ENCODE results near the gene RARB. TPM values are rescaled to one million over a fixed set of nuclear protein-coding genes. Genes with fewer than 3 reads are reported as not detected.

RARB gene
- total and polyA plus RNA-seq, 2 donors (not counting 3 experiments of a cell fraction or from before 2014, with no cell fraction given): 15.3 to 23.4 TPM

DNA sequence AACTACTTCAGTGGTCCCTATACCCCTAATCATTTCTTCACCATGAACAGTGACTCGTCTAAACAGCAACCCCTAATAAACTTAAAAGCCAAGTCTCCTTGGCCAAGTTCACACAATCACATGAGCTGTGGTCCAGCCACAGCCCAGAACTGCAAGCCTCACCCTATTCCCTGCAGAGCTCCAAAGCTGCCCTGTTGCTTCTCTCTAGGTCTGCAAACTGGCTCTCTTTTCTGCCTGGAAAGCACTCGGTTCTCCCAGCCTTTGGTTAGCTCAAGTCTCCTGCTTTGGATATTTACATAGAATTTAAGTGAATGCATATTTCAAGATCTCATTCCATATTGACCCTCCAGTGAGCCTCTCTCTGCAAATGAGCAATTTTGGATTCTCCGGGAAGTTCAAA lies 129.6 kb downstream of the RARB start:
- Histone ChIP-seq H3K9me1 (replicated peaks; ENCODE audit: control insufficient read depth, extremely low read depth, insufficient read depth, low read length) (no peaks in the 10 kb centered on the region), H3K9me3 (replicated peaks; ENCODE audit: control insufficient read depth, insufficient read depth, low read length) (no peaks in the 10 kb centered on the region), H3K27me3 (ENCODE audit: control insufficient read depth in 2 of 2, insufficient read depth in 2 of 2, low read length in 2 of 2) (no peaks in the 10 kb centered on the region), H4K20me1 (replicated peaks; ENCODE audit: control insufficient read depth, extremely low read depth, insufficient read depth, low read length) (no peaks in the 10 kb centered on the region), H3K4me3 (replicated peaks in 1 of 3; ENCODE audit: insufficient read depth in 1 of 3, low read depth in 1 of 3, low read length in 3 of 3) (no peak overlapping the region), H3K79me2 (ENCODE audit: control insufficient read depth, insufficient read depth, low read length) (no peaks in the 10 kb centered on the region), H3K36me3 (ENCODE audit: control insufficient read depth in 2 of 2, extremely low read depth in 1 of 2, insufficient read depth in 2 of 2, low read length in 2 of 2) (no peaks in the 10 kb centered on the region), H3K27ac (ENCODE audit: insufficient read depth, low read depth, low read length) (no peak overlapping the region), H3K9ac (replicated peaks; ENCODE audit: extremely low read depth, insufficient read depth, low read length) (no peak overlapping the region), H3K4me1 (ENCODE audit: control insufficient read depth, extremely low read depth, insufficient read depth, low read length) (peaks cover 7% of the 10 kb centered on the region), H3K4me2 (ENCODE audit: insufficient read depth, low read length) (no peak overlapping the region), H2AFZ (ENCODE audit: low read depth, low read length) (no peak overlapping the region)
- DNase-seq (ENCODE audit: low read depth, low spot score) (no peak), FAIRE-seq (no peak)
- dilution Hi-C loops (cut with MboI; ENCODE audit: extremely low pct_ligation_motif_present, low sequenced_read_pairs) (no loop called here), intact Hi-C loops (cut with micrococcal nuclease) (no loop called here)
- ChIA-PET CTCF (interaction anchor here (1.1 kb wide), 1 partner anchor 36 kb away, joined by 4 read pairs; no protein-coding TSS in a partner anchor), POLR2A (no interaction called here)
- no TSS peak for BruUV-seq (replicated peaks)
- no peak for TF ChIP-seq MYC (IDR thresholded peaks at IDR 0.05; ENCODE audit: low read depth, low read length)
- TF ChIP-seq POLR2AphosphoS5 (IDR thresholded peaks at IDR 0.05; ENCODE audit: insufficient read depth, low read depth, low read length): no peak
- TF ChIP-seq EZH2 (IDR thresholded peaks at IDR 0.05; ENCODE audit: borderline replicate concordance, low read depth, low read length, severe bottlenecking): no peak
- TF ChIP-seq POLR2A (IDR thresholded peaks at IDR 0.05; ENCODE audit: low read depth, low read length): no peak
- TF ChIP-seq GATA2 (IDR thresholded peaks at IDR 0.05; ENCODE audit: insufficient read depth, insufficient read length, low read depth, low read length): no peak
- TF ChIP-seq FOS (IDR thresholded peaks at IDR 0.05; ENCODE audit: borderline replicate concordance, insufficient read depth, low read length): no peak

DNA sequence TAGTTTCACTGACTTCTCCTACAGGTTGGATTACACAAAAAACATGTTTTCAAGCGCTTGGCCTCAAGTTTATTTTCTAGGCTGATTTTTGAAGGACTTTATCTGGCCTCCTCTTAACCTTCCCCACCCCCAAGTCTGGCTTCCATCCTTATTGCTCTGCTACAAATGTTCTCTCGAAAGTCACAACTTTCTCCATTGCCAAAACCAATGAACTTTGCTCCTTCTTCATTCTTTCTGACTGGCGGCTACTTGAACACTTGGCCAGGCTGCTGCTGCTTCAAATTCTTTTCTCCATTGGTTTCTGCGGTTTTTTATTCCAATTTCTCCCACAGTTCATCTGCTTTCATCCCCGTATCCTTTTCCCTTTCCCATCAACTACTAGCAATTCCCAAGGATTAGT lies 130.1 kb downstream of the RARB start:
- Histone ChIP-seq H3K27ac (ENCODE audit: insufficient read depth, low read depth, low read length) (no peak overlapping the region), H3K4me3 (replicated peaks in 1 of 3; ENCODE audit: insufficient read depth in 1 of 3, low read depth in 1 of 3, low read length in 3 of 3) (no peak overlapping the region), H3K9ac (replicated peaks; ENCODE audit: extremely low read depth, insufficient read depth, low read length) (no peak overlapping the region), H4K20me1 (replicated peaks; ENCODE audit: control insufficient read depth, extremely low read depth, insufficient read depth, low read length) (no peaks in the 10 kb centered on the region), H3K4me1 (ENCODE audit: control insufficient read depth, extremely low read depth, insufficient read depth, low read length) (peaks cover 7% of the 10 kb centered on the region), H3K79me2 (ENCODE audit: control insufficient read depth, insufficient read depth, low read length) (no peaks in the 10 kb centered on the region), H3K36me3 (ENCODE audit: control insufficient read depth in 2 of 2, extremely low read depth in 1 of 2, insufficient read depth in 2 of 2, low read length in 2 of 2) (no peaks in the 10 kb centered on the region), H3K9me1 (replicated peaks; ENCODE audit: control insufficient read depth, extremely low read depth, insufficient read depth, low read length) (no peaks in the 10 kb centered on the region), H3K4me2 (ENCODE audit: insufficient read depth, low read length) (no peak overlapping the region), H3K27me3 (ENCODE audit: control insufficient read depth in 2 of 2, insufficient read depth in 2 of 2, low read length in 2 of 2) (no peaks in the 10 kb centered on the region), H3K9me3 (replicated peaks; ENCODE audit: control insufficient read depth, insufficient read depth, low read length) (no peaks in the 10 kb centered on the region), H2AFZ (ENCODE audit: low read depth, low read length) (no peak overlapping the region)
- dilution Hi-C loops (cut with MboI; ENCODE audit: extremely low pct_ligation_motif_present, low sequenced_read_pairs) (no loop called here), intact Hi-C loops (cut with micrococcal nuclease) (no loop called here)
- BruUV-seq (replicated peaks): no TSS peak
- TF ChIP-seq FOS (IDR thresholded peaks at IDR 0.05; ENCODE audit: borderline replicate concordance, insufficient read depth, low read length): no peak
- no peak for TF ChIP-seq GATA2 (IDR thresholded peaks at IDR 0.05; ENCODE audit: insufficient read depth, insufficient read length, low read depth, low read length)
- no peak for TF ChIP-seq MAX (IDR thresholded peaks at IDR 0.05; ENCODE audit: insufficient read depth, insufficient read length)
- no peak for TF ChIP-seq POLR2AphosphoS5 (IDR thresholded peaks at IDR 0.05; ENCODE audit: insufficient read depth, low read depth, low read length)
- TF ChIP-seq, protein P1, sequence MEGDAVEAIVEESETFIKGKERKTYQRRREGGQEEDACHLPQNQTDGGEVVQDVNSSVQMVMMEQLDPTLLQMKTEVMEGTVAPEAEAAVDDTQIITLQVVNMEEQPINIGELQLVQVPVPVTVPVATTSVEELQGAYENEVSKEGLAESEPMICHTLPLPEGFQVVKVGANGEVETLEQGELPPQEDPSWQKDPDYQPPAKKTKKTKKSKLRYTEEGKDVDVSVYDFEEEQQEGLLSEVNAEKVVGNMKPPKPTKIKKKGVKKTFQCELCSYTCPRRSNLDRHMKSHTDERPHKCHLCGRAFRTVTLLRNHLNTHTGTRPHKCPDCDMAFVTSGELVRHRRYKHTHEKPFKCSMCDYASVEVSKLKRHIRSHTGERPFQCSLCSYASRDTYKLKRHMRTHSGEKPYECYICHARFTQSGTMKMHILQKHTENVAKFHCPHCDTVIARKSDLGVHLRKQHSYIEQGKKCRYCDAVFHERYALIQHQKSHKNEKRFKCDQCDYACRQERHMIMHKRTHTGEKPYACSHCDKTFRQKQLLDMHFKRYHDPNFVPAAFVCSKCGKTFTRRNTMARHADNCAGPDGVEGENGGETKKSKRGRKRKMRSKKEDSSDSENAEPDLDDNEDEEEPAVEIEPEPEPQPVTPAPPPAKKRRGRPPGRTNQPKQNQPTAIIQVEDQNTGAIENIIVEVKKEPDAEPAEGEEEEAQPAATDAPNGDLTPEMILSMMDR (IDR thresholded peaks at IDR 0.05; ENCODE audit: extremely low read depth in 1 of 2, insufficient read depth in 1 of 2, low read depth in 1 of 2, low read length in 2 of 2): no peak
- TF ChIP-seq POLR2A (IDR thresholded peaks at IDR 0.05; ENCODE audit: low read depth, low read length): no peak
- TF ChIP-seq MYC (IDR thresholded peaks at IDR 0.05; ENCODE audit: low read depth, low read length): no peak
- no peak for TF ChIP-seq JUN (IDR thresholded peaks at IDR 0.05; ENCODE audit: borderline replicate concordance, insufficient read depth, insufficient read length, low read depth)
- TF ChIP-seq EZH2 (IDR thresholded peaks at IDR 0.05; ENCODE audit: borderline replicate concordance, low read depth, low read length, severe bottlenecking): no peak
- ChIA-PET CTCF (interaction anchor here (1.1 kb wide), 1 partner anchor 36 kb away, joined by 4 read pairs; no protein-coding TSS in a partner anchor), POLR2A (no interaction called here)
- no peak for DNase-seq (ENCODE audit: low read depth, low spot score)
- no peak for FAIRE-seq
